HG03135 (cell line): ENCODE data around the gene AKT3.
"Not testable (repeated sequence)": the region's sequence is repeated elsewhere in the genome, so short reads cannot be mapped to it uniquely, and the experiment has no call there.

Experiments
- ATAC-seq: cut with Tn5 transposase; IDR thresholded peaks from one replicate; pipeline ENCODE4 v1.9.1; 2021; ENCODE audit warnings: mild to moderate bottlenecking, moderate library complexity; ENCODE audit not compliant: unreplicated experiment

Gene AKT3

GRCh38 chr1:243710467-243710866 lies 139.6 kb downstream of the AKT3 start:
- ATAC-seq = no peak

GRCh38 chr1:243708210-243708609 lies 141.8 kb downstream of the AKT3 start:
- ATAC-seq = no peak

- no peak for ATAC-seq
Measured at GRCh38 chr1:243706563-243706962, 143.5 kb downstream of the AKT3 start.

DNA sequence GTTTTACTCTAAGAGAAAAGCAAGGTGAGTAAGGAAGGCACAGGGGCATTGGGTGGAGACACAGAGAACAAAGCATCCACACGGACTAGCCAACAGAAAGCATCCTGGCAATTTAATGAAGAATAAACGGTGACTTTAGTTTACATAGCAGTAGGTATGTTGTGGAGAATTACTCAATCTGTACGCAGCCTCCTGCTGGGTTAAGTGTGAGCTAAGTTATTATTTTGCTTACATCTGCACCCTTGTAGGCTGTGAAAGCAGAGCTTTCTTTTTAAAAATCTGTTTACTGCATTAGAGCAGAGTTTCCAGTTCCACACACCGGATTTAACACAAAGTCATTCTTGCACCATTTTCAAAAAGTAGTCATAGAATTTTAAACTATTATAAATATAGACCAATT lies 144.5 kb downstream of the AKT3 start:
- no peak for ATAC-seq

DNA sequence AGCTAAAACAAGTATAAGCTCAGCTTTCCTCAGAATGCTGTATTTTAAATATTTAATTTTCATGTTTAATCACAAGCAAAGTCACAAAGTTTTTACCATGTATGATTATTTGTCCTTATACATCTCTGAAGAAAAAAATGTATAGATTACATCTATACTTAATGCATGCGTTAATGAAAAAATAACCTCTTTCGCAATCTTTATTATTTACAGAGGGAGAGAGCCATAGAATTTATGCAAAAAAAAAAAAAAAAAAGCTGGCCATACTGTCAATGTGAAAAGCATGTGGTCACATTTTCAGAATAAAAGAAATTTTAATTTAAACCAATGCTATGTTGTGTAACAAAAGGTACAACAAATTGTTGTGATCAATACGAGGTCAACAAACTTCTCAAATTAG lies 148.2 kb downstream of the AKT3 start:
- no peak for ATAC-seq

DNA sequence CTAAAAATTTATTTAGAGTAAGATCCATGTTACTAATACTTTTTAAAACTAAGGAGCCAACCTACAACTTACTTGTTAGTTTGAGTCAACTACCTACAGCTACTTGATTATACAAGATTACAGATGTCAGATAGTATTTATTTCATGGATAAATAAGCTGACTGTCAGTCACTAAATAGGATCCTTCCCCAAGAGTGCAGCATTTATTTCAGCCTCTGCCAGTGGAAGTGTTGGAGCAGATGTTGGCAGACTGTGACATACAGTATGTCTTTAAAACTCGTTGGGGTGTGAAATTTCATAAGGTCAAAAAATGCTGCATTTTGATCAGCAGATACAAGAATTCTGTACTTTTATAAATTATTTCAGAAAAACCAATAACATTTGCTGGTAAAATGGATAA lies 156.2 kb downstream of the AKT3 start:
- no peak for ATAC-seq

- ATAC-seq = no peak
Measured at GRCh38 chr1:243686159-243686558, 163.9 kb downstream of the AKT3 start.

DNA sequence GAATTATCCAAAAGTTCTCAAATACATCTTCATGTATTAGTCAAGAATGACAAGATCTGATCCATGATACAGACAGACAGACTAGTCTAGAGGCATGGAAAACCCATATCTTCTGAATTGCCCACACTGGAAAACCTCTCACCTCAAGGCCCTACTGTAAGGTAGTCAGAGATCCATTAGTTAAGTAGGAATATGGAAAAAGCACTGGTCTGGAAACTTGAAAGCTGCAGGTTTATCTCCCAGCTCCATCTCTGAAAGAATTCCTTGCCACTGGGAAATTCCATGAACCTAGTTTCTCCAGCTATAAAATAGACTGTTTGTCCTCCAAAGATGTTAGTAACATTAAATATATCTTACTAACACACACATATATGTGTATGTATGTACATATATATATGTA lies 169.2 kb downstream of the AKT3 start:
- no peak for ATAC-seq

DNA sequence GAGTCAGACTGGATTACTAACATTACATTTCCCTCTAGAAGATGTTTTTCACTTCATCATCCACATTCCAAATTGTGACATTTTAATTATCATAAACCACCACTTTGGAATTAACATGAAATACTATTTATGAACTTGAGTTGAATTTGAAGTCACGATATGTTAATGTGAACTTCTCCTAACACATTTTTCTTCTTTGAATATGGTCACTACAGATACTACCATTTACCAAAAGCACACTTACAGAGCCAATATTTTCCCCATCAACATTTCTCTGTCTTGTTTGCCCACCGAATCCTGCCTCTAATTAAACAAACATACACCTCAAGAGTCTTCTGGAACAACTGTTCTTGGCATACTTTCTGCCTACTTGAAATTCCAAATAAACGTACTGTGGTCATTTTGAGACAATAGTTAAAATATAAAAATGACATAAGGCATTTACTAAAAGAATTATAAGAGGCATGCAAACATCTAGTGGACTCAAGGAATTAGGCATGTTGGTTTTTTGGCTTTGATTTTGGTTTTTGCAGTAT lies 177.4 kb downstream of the AKT3 start:
- ATAC-seq = no peak

DNA sequence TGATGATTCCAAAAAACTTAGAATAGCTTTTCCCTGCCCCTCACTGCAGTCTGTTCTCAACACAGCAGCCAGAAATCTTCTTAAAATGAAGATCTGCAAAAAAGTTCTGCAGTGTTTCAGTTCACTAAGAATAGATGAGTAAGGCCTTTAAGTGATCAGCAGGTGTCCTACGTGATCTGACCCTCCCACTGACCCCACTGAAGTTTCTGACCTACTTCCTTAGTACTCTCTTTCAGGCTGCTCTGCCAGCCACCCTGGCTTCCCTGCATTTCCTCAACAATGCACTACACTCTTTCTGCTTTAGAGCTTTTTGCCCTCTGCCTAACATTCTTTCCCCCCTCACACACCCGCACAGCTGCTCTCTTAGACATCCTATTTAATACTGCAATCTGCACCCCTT lies 182.5 kb downstream of the AKT3 start:
- ATAC-seq = no peak

DNA sequence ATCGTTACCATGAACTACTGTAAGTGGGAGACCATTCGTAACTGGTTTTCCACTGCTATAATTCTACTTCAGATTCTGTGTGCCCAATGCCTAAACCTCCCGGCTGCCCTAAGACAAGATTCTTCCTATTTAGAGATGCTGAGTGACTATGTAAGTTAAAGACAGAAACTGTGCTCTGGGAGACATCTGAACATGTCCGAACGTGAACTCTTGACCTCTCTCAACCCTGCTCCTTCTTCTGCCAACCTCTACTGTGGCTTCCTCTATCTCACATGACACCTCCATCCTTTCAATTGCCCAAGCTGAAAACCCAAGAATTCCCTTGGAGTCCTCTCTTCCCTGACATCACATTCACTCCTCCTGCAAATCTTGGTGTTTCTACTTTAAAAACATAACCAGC lies 182.9 kb downstream of the AKT3 start:
- no peak for ATAC-seq

GRCh38 chr1:243663651-243664050 lies 186.4 kb downstream of the AKT3 start:
- no peak for ATAC-seq

- not testable (repeated sequence) for ATAC-seq
Measured at GRCh38 chr1:243662169-243662568, 187.9 kb downstream of the AKT3 start.

DNA sequence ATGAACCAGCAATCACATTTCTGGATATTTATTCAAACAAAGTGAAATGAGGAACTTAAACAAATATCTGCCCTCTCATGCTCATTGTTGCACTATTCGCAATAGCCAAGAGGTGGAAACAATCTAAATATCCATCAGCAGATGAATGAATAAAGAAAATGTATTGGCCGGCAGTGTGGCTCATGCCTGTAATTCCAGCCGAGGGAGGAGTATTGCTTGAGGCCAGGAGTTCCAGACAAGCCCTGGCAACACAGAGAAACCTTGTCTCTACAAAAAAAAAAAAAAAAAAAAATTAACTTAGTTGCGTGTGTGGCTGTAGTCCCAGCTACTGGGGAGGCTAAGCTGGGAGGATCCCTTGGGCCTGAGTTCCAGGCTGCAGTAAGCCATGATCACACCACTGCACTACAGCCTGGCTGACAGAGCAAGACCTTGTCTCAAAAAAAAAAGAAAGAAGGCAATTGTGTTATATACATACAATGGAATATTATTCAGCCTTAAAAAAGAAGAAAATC lies 191.4 kb downstream of the AKT3 start:
- no peak for ATAC-seq

GRCh38 chr1:243657793-243658192 lies 192.2 kb downstream of the AKT3 start:
- no peak for ATAC-seq

DNA sequence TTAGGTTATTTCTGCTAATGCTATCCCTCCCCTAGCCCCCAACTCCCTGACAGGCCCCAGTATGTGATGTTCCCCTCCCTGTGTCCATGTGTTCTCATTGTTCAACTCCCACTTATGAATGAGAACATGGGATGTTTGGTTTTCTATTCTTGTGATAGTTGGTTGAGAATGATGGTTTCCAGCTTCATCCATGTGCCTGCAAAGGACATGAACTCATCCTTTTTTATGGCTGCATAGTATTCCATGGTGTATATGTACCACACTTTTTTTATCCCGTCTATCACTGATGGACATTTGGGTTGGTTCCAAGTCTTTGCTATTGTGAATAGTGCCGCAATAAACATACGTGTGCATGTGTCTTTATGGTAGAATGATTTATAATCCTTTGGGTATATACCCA lies 200.5 kb downstream of the AKT3 start:
- ATAC-seq = not testable (repeated sequence)

DNA sequence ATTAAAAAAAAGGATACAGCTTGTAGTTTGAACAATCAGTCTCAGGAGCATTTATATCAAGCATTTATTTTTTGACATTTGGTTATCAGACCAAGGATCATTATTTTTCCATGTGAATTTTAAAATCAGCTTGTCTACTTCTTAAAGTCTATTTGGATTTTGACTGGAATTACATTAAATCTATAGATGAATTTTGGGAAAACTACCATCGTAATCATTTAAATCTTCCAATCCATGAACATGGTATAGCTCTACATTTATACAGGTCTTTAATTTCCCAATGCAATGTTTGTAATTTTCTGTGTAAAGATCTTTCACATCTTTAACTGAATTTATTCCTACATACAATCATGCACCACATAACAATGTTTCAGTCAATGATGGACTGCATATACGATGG lies 203.2 kb downstream of the AKT3 start:
- no peak for ATAC-seq

- ATAC-seq = no peak
Measured at GRCh38 chr1:243645281-243645680, 204.8 kb downstream of the AKT3 start.

- ATAC-seq = no peak
Measured at GRCh38 chr1:243642936-243643335, 207.1 kb downstream of the AKT3 start.

- no peak for ATAC-seq
Measured at GRCh38 chr1:243639027-243639658, 210.9 kb downstream of the AKT3 start.

GRCh38 chr1:243638186-243638585 lies 211.9 kb downstream of the AKT3 start:
- ATAC-seq = no peak

- ATAC-seq = no peak
Measured at GRCh38 chr1:243628476-243628907, 221.6 kb downstream of the AKT3 start.

GRCh38 chr1:243623841-243624240 lies 226.2 kb downstream of the AKT3 start:
- ATAC-seq = no peak
